Neuronal stem cell (in vitro differentiated cells): Measurements from ENCODE around the gene CLCA2.

ENCODE experiments used
- DNase-seq: peaks from one replicate; pipeline ENCODE4 v3.0.0-alpha.2; 2013; ENCODE audit warnings: low spot score
- H2AFZ ChIP-seq: one replicate; pipeline ENCODE4 v1.6.1; 2013; ENCODE audit warnings: mild to moderate bottlenecking, low read length, inconsistent platforms
- H2AK5ac ChIP-seq: 2 replicates; pipeline ENCODE4 v1.6.1; 2013; ENCODE audit warnings: low read depth, mild to moderate bottlenecking, inconsistent platforms, low read length, moderate library complexity, mixed read lengths
- H2BK120ac ChIP-seq: 2 replicates; pipeline ENCODE4 v1.6.1; 2013; ENCODE audit warnings: low read depth, mild to moderate bottlenecking, inconsistent platforms, low read length, moderate library complexity, mixed read lengths
- H2BK12ac ChIP-seq: one replicate; pipeline ENCODE4 v1.6.1; 2013; ENCODE audit warnings: low read length, inconsistent platforms
- H2BK15ac ChIP-seq: 2 replicates; pipeline ENCODE4 v1.6.1; 2013; ENCODE audit warnings: mild to moderate bottlenecking, low read length, inconsistent platforms, mixed read lengths
- H2BK5ac ChIP-seq: one replicate; pipeline ENCODE4 v1.6.1; 2013; ENCODE audit warnings: inconsistent platforms, mild to moderate bottlenecking, low read length, moderate library complexity
- H3K14ac ChIP-seq: one replicate; pipeline ENCODE4 v1.6.1; 2013; ENCODE audit warnings: low read length, inconsistent platforms
- H3K18ac ChIP-seq: 2 replicates; pipeline ENCODE4 v1.6.1; 2013; ENCODE audit warnings: low read length, inconsistent platforms
- H3K23ac ChIP-seq: 2 replicates; pipeline ENCODE4 v1.6.1; 2013; ENCODE audit warnings: low read depth, mild to moderate bottlenecking, mixed read lengths, low read length, inconsistent platforms; ENCODE audit not compliant: poor library complexity
- H3K27ac ChIP-seq: replicated peaks from 3 replicates; pipeline ENCODE4 v1.5.1; 2013; ENCODE audit warnings: low read length, inconsistent platforms
- H3K27me3 ChIP-seq, 3 experiments: 2 replicates each; pipeline ENCODE4 v1.6.1; 2013; ENCODE audit warnings: low read length in 3 of 3, mild to moderate bottlenecking in 2 of 3, inconsistent platforms in 1 of 3, low read depth in 1 of 3, mixed read lengths in 1 of 3, moderate library complexity in 1 of 3; ENCODE audit not compliant: control insufficient read depth in 3 of 3, insufficient read depth in 3 of 3
- H3K36me3 ChIP-seq, 2 donors: replicated peaks in 1 of 2; 2 replicates each; pipeline ENCODE4 v1.6.1; 2013; ENCODE audit warnings: low read length in 2 of 2; ENCODE audit not compliant: control insufficient read depth in 2 of 2, insufficient read depth in 2 of 2
- H3K4ac ChIP-seq: 2 replicates; pipeline ENCODE4 v1.6.1; 2013; ENCODE audit warnings: inconsistent platforms, mild to moderate bottlenecking, low read length, moderate library complexity
- H3K4me1 ChIP-seq, 2 donors: 1 replicate in 1 of 2; 2 replicates in 1 of 2; pipeline ENCODE4 v1.6.1; 2013; ENCODE audit warnings: low read length in 2 of 2, low read depth in 1 of 2; ENCODE audit not compliant: control insufficient read depth in 2 of 2, insufficient read depth in 1 of 2
- H3K4me2 ChIP-seq: one replicate; pipeline ENCODE4 v1.6.1; 2013; ENCODE audit warnings: mild to moderate bottlenecking, low read length, inconsistent platforms; ENCODE audit not compliant: insufficient read depth, poor library complexity, severe bottlenecking
- H3K4me3 ChIP-seq, 2 donors: 2 replicates each; pipeline ENCODE4 v1.5.1; 2013; ENCODE audit warnings: low read length in 2 of 2, mild to moderate bottlenecking in 2 of 2, inconsistent platforms in 1 of 2, moderate library complexity in 1 of 2
- H3K79me1 ChIP-seq: one replicate; pipeline ENCODE4 v1.6.1; 2013; ENCODE audit warnings: low read depth, mild to moderate bottlenecking, inconsistent platforms, low read length, moderate library complexity
- H3K9ac ChIP-seq: one replicate; pipeline ENCODE4 v1.6.1; 2013; ENCODE audit warnings: mild to moderate bottlenecking, low read depth, low read length, inconsistent platforms; ENCODE audit not compliant: poor library complexity
- H3K9me3 ChIP-seq, 2 donors: replicated peaks in 1 of 2; 2 replicates each; pipeline versions ENCODE3 to v1.6.1; 2013; ENCODE audit warnings: low read length in 2 of 2, mild to moderate bottlenecking in 2 of 2, inconsistent platforms in 1 of 2, low read depth in 1 of 2, mixed read lengths in 1 of 2, moderate library complexity in 1 of 2; ENCODE audit not compliant: control insufficient read depth in 2 of 2, insufficient read depth in 1 of 2
- H4K8ac ChIP-seq: one replicate; pipeline ENCODE4 v1.6.1; 2013; ENCODE audit warnings: low read depth, mild to moderate bottlenecking, inconsistent platforms, low read length, moderate library complexity
- H4K91ac ChIP-seq: one replicate; pipeline ENCODE4 v1.6.1; 2013; ENCODE audit warnings: low read length, low read depth, mild to moderate bottlenecking, inconsistent platforms; ENCODE audit not compliant: poor library complexity
- WGBS, 2 donors: extraction: QIAGEN DNeasy Blood & Tissue Kit; methylation state at CpG; one replicate each; pipeline ENCODE4 v1.1.7; 2013; ENCODE audit warnings: missing lambda C conversion rate in 2 of 2, mixed read lengths in 1 of 2; ENCODE audit not compliant: insufficient read length in 2 of 2, insufficient replicate concordance in 1 of 2; ENCODE audit errors: extremely low coverage in 2 of 2; 5-methylcytosine and 5-hydroxymethylcytosine counted together

Gene CLCA2

GRCh38 chr1:86419277-86419903 is 4.6 kb upstream of the CLCA2 start:
- H3K27ac ChIP-seq, result no peak overlapping the region
- H2BK5ac ChIP-seq, result no peak overlapping the region
- H3K9me3 ChIP-seq, result no peaks in the 10 kb centered on the region
- H2BK120ac ChIP-seq, result no peak overlapping the region
- no CpG with 5 or more reads among the region's 4 CpGs for WGBS, 2 donors
- H4K8ac ChIP-seq, result no peak overlapping the region
- no peak overlapping the region for H2BK15ac ChIP-seq
- no peak overlapping the region for H3K14ac ChIP-seq
- H2BK12ac ChIP-seq, result no peak overlapping the region
- no peaks in the 10 kb centered on the region for H3K4me1 ChIP-seq
- H3K9ac ChIP-seq, result no peak overlapping the region
- H3K4me2 ChIP-seq, result no peak overlapping the region
- DNase-seq, result no peak
- H2AK5ac ChIP-seq, result no peak overlapping the region
- no peak overlapping the region for H3K4ac ChIP-seq
- H3K79me1 ChIP-seq, result no peaks in the 10 kb centered on the region
- no peak overlapping the region for H2AFZ ChIP-seq
- H3K23ac ChIP-seq, result no peak overlapping the region
- no peaks in the 10 kb centered on the region for H3K36me3 ChIP-seq
- H3K27me3 ChIP-seq, result peaks cover 0 to 8% (median 0%) of the 10 kb centered on the region in 3 experiments
- H4K91ac ChIP-seq, result no peak overlapping the region
- no peak overlapping the region for H3K18ac ChIP-seq
- no peak overlapping the region for H3K4me3 ChIP-seq

GRCh38 chr1:86421601-86422280 is 2.2 kb upstream of the CLCA2 start:
- no peaks in the 10 kb centered on the region for H3K79me1 ChIP-seq
- whole genome bisulfite sequencing, 2 donors, result no CpG with 5 or more reads among the region's 7 CpGs
- DNase-seq, result no peak

GRCh38 chr1:86423473-86423872 is 498 bp upstream of the CLCA2 start:
- no peaks in the 10 kb centered on the region for H3K36me3 ChIP-seq
- no peak overlapping the region for H2BK5ac ChIP-seq
- no peak overlapping the region for H2AFZ ChIP-seq
- no peak overlapping the region for H3K9ac ChIP-seq
- H3K23ac ChIP-seq, result no peak overlapping the region
- H4K8ac ChIP-seq, result no peak overlapping the region
- no peaks in the 10 kb centered on the region for H3K79me1 ChIP-seq
- no peak overlapping the region for H3K14ac ChIP-seq
- H3K27ac ChIP-seq, result no peak overlapping the region
- H2AK5ac ChIP-seq, result no peak overlapping the region
- H2BK120ac ChIP-seq, result no peak overlapping the region
- H3K4me3 ChIP-seq, result no peak overlapping the region
- no peaks in the 10 kb centered on the region for H3K9me3 ChIP-seq
- H3K27me3 ChIP-seq, result peaks cover 0 to 8% (median 0%) of the 10 kb centered on the region in 3 experiments
- H2BK12ac ChIP-seq, result no peak overlapping the region
- no peak for DNase-seq
- H3K4me2 ChIP-seq, result no peak overlapping the region
- no peaks in the 10 kb centered on the region for H3K4me1 ChIP-seq
- no peak overlapping the region for H4K91ac ChIP-seq
- H3K4ac ChIP-seq, result no peak overlapping the region
- no peak overlapping the region for H3K18ac ChIP-seq
- no peak overlapping the region for H2BK15ac ChIP-seq

More at GRCh38 chr1:86421601-86422280, 2.2 kb upstream of the CLCA2 start:
- Histone ChIP-seq H3K27ac (no peak overlapping the region), H3K9ac (no peak overlapping the region), H2BK12ac (no peak overlapping the region), H2BK15ac (no peak overlapping the region), H4K8ac (no peak overlapping the region), H3K4me3 (no peak overlapping the region), H3K18ac (no peak overlapping the region), H2AK5ac (no peak overlapping the region), H3K4me2 (no peak overlapping the region), H2BK120ac (no peak overlapping the region), H3K23ac (no peak overlapping the region), H3K9me3 (no peaks in the 10 kb centered on the region), H2AFZ (no peak overlapping the region), H3K36me3 (no peaks in the 10 kb centered on the region), H3K27me3 (peaks cover 0 to 8% (median 0%) of the 10 kb centered on the region in 3 experiments), H3K4ac (no peak overlapping the region), H2BK5ac (no peak overlapping the region), H4K91ac (no peak overlapping the region), H3K4me1 (no peaks in the 10 kb centered on the region), H3K14ac (no peak overlapping the region)

- no peak for DNase-seq
- no CpG with 5 or more reads among the region's 7 CpGs for WGBS, 2 donors
- Histone ChIP-seq H2BK5ac (no peak overlapping the region), H3K27ac (no peak overlapping the region), H2AK5ac (no peak overlapping the region), H2AFZ (no peak overlapping the region), H3K18ac (no peak overlapping the region), H2BK120ac (no peak overlapping the region), H2BK12ac (no peak overlapping the region), H4K91ac (no peak overlapping the region), H3K27me3 (peaks cover 0 to 1% (median 0%) of the 10 kb centered on the region in 3 experiments), H3K79me1 (no peaks in the 10 kb centered on the region), H3K9ac (no peak overlapping the region), H3K23ac (no peak overlapping the region), H2BK15ac (no peak overlapping the region), H3K14ac (no peak overlapping the region), H3K4me3 (no peak overlapping the region), H3K36me3 (no peaks in the 10 kb centered on the region), H3K4me1 (no peaks in the 10 kb centered on the region), H3K4ac (no peak overlapping the region), H4K8ac (no peak overlapping the region), H3K4me2 (no peak overlapping the region), H3K9me3 (no peaks in the 10 kb centered on the region)
These were observed 5.3 kb downstream of the CLCA2 start for GRCh38 chr1:86429122-86429725.
